CD14-positive monocyte (primary cell): ENCODE measurements around the gene CRYBG1. TPM values are rescaled to one million over a fixed set of nuclear protein-coding genes. Genes with fewer than 3 reads are reported as not detected.

Experiments used
- DNase-seq, 3 donors: peaks; one replicate each; pipeline ENCODE4 v3.0.0-alpha.2; 2011 to 2022
- H2AFZ ChIP-seq: 2 replicates; pipeline ENCODE4 v1.6.0; 2012; ENCODE audit warnings: mild to moderate bottlenecking, low read depth, low read length, inconsistent platforms; ENCODE audit not compliant: insufficient read depth, poor library complexity, severe bottlenecking
- H3K27ac ChIP-seq, 2 donors: 1 replicate in 1 of 2; 2 replicates in 1 of 2; pipeline ENCODE4 v1.5.1; 2012 to 2013; ENCODE audit warnings: low read length in 2 of 2, control low read depth in 1 of 2, inconsistent platforms in 1 of 2, low read depth in 1 of 2, mild to moderate bottlenecking in 1 of 2
- H3K27me3 ChIP-seq, 2 donors: one replicate each; pipeline versions ENCODE4 v1.6.0 to v1.6.1; 2011 to 2013; ENCODE audit warnings: low read length in 2 of 2; ENCODE audit not compliant: control insufficient read depth in 2 of 2, insufficient read depth in 2 of 2
- H3K36me3 ChIP-seq, 2 donors: replicated peaks in 1 of 2; 1 replicate in 1 of 2; 2 replicates in 1 of 2; pipeline versions ENCODE4 v1.5.1 to v1.6.1; 2012 to 2013; ENCODE audit warnings: low read length in 2 of 2, control low read depth in 1 of 2, inconsistent platforms in 1 of 2, mild to moderate bottlenecking in 1 of 2; ENCODE audit not compliant: insufficient read depth in 2 of 2, control insufficient read depth in 1 of 2
- H3K4me1 ChIP-seq, 2 donors: 1 replicate in 1 of 2; 2 replicates in 1 of 2; pipeline versions ENCODE4 v1.5.1 to v1.6.1; 2012 to 2013; ENCODE audit warnings: low read length in 2 of 2, control low read depth in 1 of 2, inconsistent platforms in 1 of 2, mild to moderate bottlenecking in 1 of 2, moderate library complexity in 1 of 2; ENCODE audit not compliant: insufficient read depth in 2 of 2, control insufficient read depth in 1 of 2
- H3K4me2 ChIP-seq: replicated peaks from 2 replicates; pipeline ENCODE3; 2012; ENCODE audit warnings: low read length, moderate library complexity, mild to moderate bottlenecking; ENCODE audit not compliant: poor library complexity, severe bottlenecking; ENCODE audit errors: extremely low read depth
- H3K4me3 ChIP-seq, 3 experiments: fragments of 200-600 bp in 1 of 3; sonication (generic) in 1 of 3; replicated peaks in 1 of 3; 1 replicate in 2 of 3; 2 replicates in 1 of 3; pipeline ENCODE4 v1.5.1; 2011 to 2013; ENCODE audit warnings: low read length in 3 of 3, mild to moderate bottlenecking in 3 of 3, control low read depth in 2 of 3, low read depth in 2 of 3, inconsistent platforms in 1 of 3, moderate library complexity in 1 of 3
- H3K79me2 ChIP-seq: 2 replicates; pipeline ENCODE4 v1.6.0; 2012; ENCODE audit warnings: mild to moderate bottlenecking, control low read depth, inconsistent platforms, low read length, moderate library complexity; ENCODE audit not compliant: insufficient read depth
- H3K9ac ChIP-seq: 2 replicates; pipeline ENCODE4 v1.6.0; 2017; ENCODE audit warnings: low read length, mild to moderate bottlenecking; ENCODE audit not compliant: insufficient read depth, poor library complexity, severe bottlenecking
- H3K9me3 ChIP-seq, 2 donors: replicated peaks in 1 of 2; 1 replicate in 1 of 2; 2 replicates in 1 of 2; pipeline versions ENCODE4 v1.5.1 to v1.6.1; 2012 to 2013; ENCODE audit warnings: low read length in 2 of 2, control low read depth in 1 of 2; ENCODE audit not compliant: control insufficient read depth in 1 of 2, insufficient read depth in 1 of 2
- H4K20me1 ChIP-seq: 2 replicates; pipeline ENCODE4 v1.6.0; 2012; ENCODE audit warnings: mild to moderate bottlenecking, low read length, control low read depth, moderate library complexity; ENCODE audit not compliant: insufficient read depth
- H3K27ac Mint-ChIP-seq, 7 donors: one replicate each; pipeline ENCODE4 v1.8.0; 2020; ENCODE audit warnings: mild to moderate bottlenecking in 7 of 7, mixed read lengths in 7 of 7, moderate library complexity in 6 of 7, inconsistent platforms in 2 of 7
- H3K27me3 Mint-ChIP-seq, 3 donors: one replicate each; pipeline ENCODE4 v1.8.0; 2021 to 2022; ENCODE audit warnings: low read depth in 3 of 3, mild to moderate bottlenecking in 3 of 3, mixed read lengths in 3 of 3, moderate library complexity in 3 of 3, inconsistent platforms in 1 of 3
- H3K36me3 Mint-ChIP-seq, 2 donors: one replicate each; pipeline ENCODE4 v1.8.0; 2020; ENCODE audit warnings: mixed read lengths in 2 of 2, inconsistent platforms in 1 of 2, mild to moderate bottlenecking in 1 of 2
- H3K4me1 Mint-ChIP-seq: one replicate; pipeline ENCODE4 v1.8.0; 2020; ENCODE audit warnings: mild to moderate bottlenecking, mixed read lengths
- H3K4me3 Mint-ChIP-seq, 2 donors: one replicate each; pipeline ENCODE4 v1.8.0; 2020; ENCODE audit warnings: mild to moderate bottlenecking in 2 of 2, mixed read lengths in 2 of 2, moderate library complexity in 1 of 2
- H3K9me3 Mint-ChIP-seq, 7 donors: one replicate each; pipeline ENCODE4 v1.8.0; 2020 to 2022; ENCODE audit warnings: mixed read lengths in 7 of 7, mild to moderate bottlenecking in 6 of 7, moderate library complexity in 6 of 7, inconsistent platforms in 2 of 7
- WGBS: methylation state at CpG from one replicate; pipeline ENCODE4 v1.1.5; 2013; ENCODE audit warnings: missing lambda C conversion rate; ENCODE audit not compliant: insufficient coverage; 5-methylcytosine and 5-hydroxymethylcytosine counted together
- intact Hi-C, 2 donors: fragments of 100-400 bp; cut with micrococcal nuclease; formaldehyde crosslinking; loops; one replicate each; pipeline versions ENCODE4 v1.15.0 to v1.15.1; 2023
- polyA plus RNA-seq, 3 donors: library from polyadenylated mRNA; depleted of rRNA in 1 of 3; unstranded in 2 of 3; stranded (reverse) in 1 of 3; fragments of 300-500 nt in 2 of 3; fragments of >200 nt in 1 of 3; fragmentation: Illumina TruSeq in 2 of 3; gene quantifications; 1 replicate in 2 of 3; 2 replicates in 1 of 3; pipeline ENCODE4 v1.2.3, GENCODE V29; 2012 to 2021
- TF ChIP-seq, protein P1 (sequence below): fragments of 200-600 bp; IDR thresholded peaks from one replicate; pipeline ENCODE4 v1.8.0; 2022; ENCODE audit warnings: antibody characterized with exemption, mild to moderate bottlenecking

CRYBG1 gene
- polyA plus RNA-seq, 3 donors, result 7.9 to 11.9 (median 11.1) TPM

DNA sequence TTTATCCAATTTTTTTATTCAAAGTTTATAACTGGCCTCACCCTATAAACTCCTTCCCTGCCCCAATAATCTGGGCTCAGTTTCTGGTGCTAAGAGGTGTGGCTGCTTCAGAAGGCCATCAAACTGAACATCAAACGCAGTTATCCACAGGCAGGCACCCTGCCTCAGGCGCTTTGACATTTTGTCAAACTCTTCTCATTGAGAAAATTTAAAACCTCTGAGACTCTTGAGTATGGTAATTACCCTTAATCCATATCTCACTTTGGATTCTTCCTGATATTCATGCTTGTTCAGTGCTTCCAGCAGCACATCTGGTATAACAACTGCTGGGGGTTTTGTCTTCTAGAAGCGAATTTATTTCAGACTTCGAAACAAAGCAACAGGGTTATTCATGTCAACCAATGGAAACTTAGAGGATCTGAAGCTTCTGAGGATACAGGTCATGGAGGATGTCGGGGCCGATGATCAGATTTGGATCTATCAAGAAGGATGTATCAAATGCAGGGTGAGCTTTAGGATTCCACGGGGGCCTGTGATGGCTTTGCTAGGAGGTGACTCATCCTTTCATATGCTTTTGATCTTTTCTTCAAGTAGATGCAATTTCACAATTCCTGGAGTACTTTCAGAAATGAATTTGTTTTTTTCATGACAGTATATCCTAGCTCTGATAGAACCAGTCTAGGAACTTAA is 200.6 kb downstream of the CRYBG1 start:
- peak in 2 of 3 donors; percentile 60 to 76 for DNase-seq
- peak overlapping the region; percentile 69 for H3K4me2 ChIP-seq
- H3K27ac ChIP-seq, result peak overlapping the region; percentile 41 to 84
- intact Hi-C loops, result loop anchor here in 1 of 2 donors (2.0 to 10.0 kb wide), 2 partner anchors 50 to 226 kb away; no protein-coding TSS in a partner anchor
- peaks cover 0 to 1% (median 0%) of the 10 kb centered on the region in 3 donors for H3K27me3 Mint-ChIP-seq
- no peak overlapping the region for H3K9ac ChIP-seq
- H3K36me3 ChIP-seq, result peaks cover 55 to 74% of the 10 kb centered on the region in 2 donors
- peaks cover 36 to 45% of the 10 kb centered on the region in 2 donors for H3K4me1 ChIP-seq
- H3K9me3 Mint-ChIP-seq, result no peaks in the 10 kb centered on the region
- H3K79me2 ChIP-seq, result peaks cover 55% of the 10 kb centered on the region
- peak overlapping the region in 1 of 3 experiments; percentile 53 for H3K4me3 ChIP-seq
- H3K9me3 ChIP-seq, result no peaks in the 10 kb centered on the region
- H3K36me3 Mint-ChIP-seq, result peaks cover 59 to 80% of the 10 kb centered on the region in 2 donors
- peak overlapping the region; percentile 56 to 95 (median 92) for H3K27ac Mint-ChIP-seq
- 91% methylated on average over 4 of the region's 7 CpGs for WGBS
- H3K4me1 Mint-ChIP-seq, result peaks cover 49% of the 10 kb centered on the region
- no peaks in the 10 kb centered on the region for H3K27me3 ChIP-seq
- H2AFZ ChIP-seq, result no peak overlapping the region
- TF ChIP-seq, protein P1, sequence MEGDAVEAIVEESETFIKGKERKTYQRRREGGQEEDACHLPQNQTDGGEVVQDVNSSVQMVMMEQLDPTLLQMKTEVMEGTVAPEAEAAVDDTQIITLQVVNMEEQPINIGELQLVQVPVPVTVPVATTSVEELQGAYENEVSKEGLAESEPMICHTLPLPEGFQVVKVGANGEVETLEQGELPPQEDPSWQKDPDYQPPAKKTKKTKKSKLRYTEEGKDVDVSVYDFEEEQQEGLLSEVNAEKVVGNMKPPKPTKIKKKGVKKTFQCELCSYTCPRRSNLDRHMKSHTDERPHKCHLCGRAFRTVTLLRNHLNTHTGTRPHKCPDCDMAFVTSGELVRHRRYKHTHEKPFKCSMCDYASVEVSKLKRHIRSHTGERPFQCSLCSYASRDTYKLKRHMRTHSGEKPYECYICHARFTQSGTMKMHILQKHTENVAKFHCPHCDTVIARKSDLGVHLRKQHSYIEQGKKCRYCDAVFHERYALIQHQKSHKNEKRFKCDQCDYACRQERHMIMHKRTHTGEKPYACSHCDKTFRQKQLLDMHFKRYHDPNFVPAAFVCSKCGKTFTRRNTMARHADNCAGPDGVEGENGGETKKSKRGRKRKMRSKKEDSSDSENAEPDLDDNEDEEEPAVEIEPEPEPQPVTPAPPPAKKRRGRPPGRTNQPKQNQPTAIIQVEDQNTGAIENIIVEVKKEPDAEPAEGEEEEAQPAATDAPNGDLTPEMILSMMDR, result no peak
- H4K20me1 ChIP-seq, result peaks cover 3% of the 10 kb centered on the region
- no peak overlapping the region for H3K4me3 Mint-ChIP-seq

GRCh38 chr6:106561686-106562405 is 201.3 kb downstream of the CRYBG1 start:
- Histone ChIP-seq H3K4me3 (peak overlapping the region in 1 of 3 experiments; percentile 53), H3K9ac (peak overlapping the region; percentile 6), H3K4me2 (peak overlapping the region; percentile 69), H3K9me3 (no peaks in the 10 kb centered on the region), H3K79me2 (peaks cover 50% of the 10 kb centered on the region), H3K27me3 (no peaks in the 10 kb centered on the region), H4K20me1 (peaks cover 6% of the 10 kb centered on the region), H2AFZ (no peak overlapping the region), H3K4me1 (peaks cover 37 to 46% of the 10 kb centered on the region in 2 donors), H3K27ac (peak overlapping the region; percentile 69 to 84), H3K36me3 (peaks cover 54 to 78% of the 10 kb centered on the region in 2 donors)
- peaks cover 50% of the 10 kb centered on the region for H3K4me1 Mint-ChIP-seq
- intact Hi-C loops, result loop anchor here in 1 of 2 donors (2.0 to 10.0 kb wide), 2 partner anchors 51 to 227 kb away; no protein-coding TSS in a partner anchor
- peak overlapping the region; percentile 82 to 95 (median 92) for H3K27ac Mint-ChIP-seq
- peaks cover 0 to 1% (median 0%) of the 10 kb centered on the region in 3 donors for H3K27me3 Mint-ChIP-seq
- peaks cover 58 to 87% of the 10 kb centered on the region in 2 donors for H3K36me3 Mint-ChIP-seq
- DNase-seq, result peak; percentile 50 to 85 (median 61)
- TF ChIP-seq, protein P1, result no peak
- 0% methylated on average over 2 of the region's 6 CpGs for WGBS
- no peaks in the 10 kb centered on the region for H3K9me3 Mint-ChIP-seq
- H3K4me3 Mint-ChIP-seq, result peak overlapping the region; percentile 34 to 62
